ENCODE measurements around the gene COMMD4.
"Not testable (repeated sequence)": the region's sequence is repeated elsewhere in the genome, so short reads cannot be mapped to it uniquely, and the experiment has no call there.

COMMD4 gene

GRCh38 chr15:75333654-75334419 is 2.0 kb upstream of the COMMD4 start:
- DNase-seq: not testable (repeated sequence)

GRCh38 chr15:75335313-75335704 is 554 bp upstream of the COMMD4 start:
- DNase-seq: no peak

- no peak for DNase-seq
Measured at GRCh38 chr15:75338661-75339240, 2.9 kb downstream of the COMMD4 start.

GRCh38 chr15:75339531-75340240 is 3.8 kb downstream of the COMMD4 start:
- no peak for DNase-seq

GRCh38 chr15:75342221-75342620 is 6.4 kb downstream of the COMMD4 start:
- no peak for DNase-seq

- DNase-seq: not testable (repeated sequence)
Measured at GRCh38 chr15:75343953-75344352, 8.1 kb downstream of the COMMD4 start.

GRCh38 chr15:75346796-75347221 is 10.9 kb downstream of the COMMD4 start, which contains the start of gene NEIL1:
TSS of gene NEIL1 (plus strand) at chr15:75347039. CDS start at chr15:75348906, 1,867 bp downstream.
- peak; percentile 8 for DNase-seq

GRCh38 chr15:75347222-75348033 is 11.6 kb downstream of the COMMD4 start:
- peak; percentile 23 for DNase-seq

GRCh38 chr15:75348034-75348561 is 12.2 kb downstream of the COMMD4 start:
- DNase-seq: no peak

GRCh38 chr15:75348562-75349350 is 12.9 kb downstream of the COMMD4 start:
- no peak for DNase-seq

- not testable (repeated sequence) for DNase-seq
Measured at GRCh38 chr15:75349351-75349669, 13.4 kb downstream of the COMMD4 start.

GRCh38 chr15:75349851-75350588 is 14.2 kb downstream of the COMMD4 start:
- DNase-seq: no peak

- DNase-seq: no peak
Measured at GRCh38 chr15:75350601-75351361, 14.9 kb downstream of the COMMD4 start.

- DNase-seq: no peak
Measured at GRCh38 chr15:75352186-75353080, 16.6 kb downstream of the COMMD4 start.

GRCh38 chr15:75353604-75354003 is 17.7 kb downstream of the COMMD4 start:
- DNase-seq: no peak

- DNase-seq: no peak
Measured at GRCh38 chr15:75354454-75354853, 18.6 kb downstream of the COMMD4 start.

- no peak for DNase-seq
Measured at GRCh38 chr15:75355369-75355768, 19.5 kb downstream of the COMMD4 start.

- DNase-seq: no peak
Measured at GRCh38 chr15:75356006-75356405, 20.1 kb downstream of the COMMD4 start.

GRCh38 chr15:75356517-75356916 is 20.7 kb downstream of the COMMD4 start:
- no peak for DNase-seq

Data from NCI-H2227 treated with DMSO at 0.1 percent for 48 hours (cell line).